HEK293T (cell line): Measurements from ENCODE around the gene NVL.
A peak's percentile ranks its signal among the peaks of the same experiment; 100 is the strongest.

Experiments used
- CTCF ChIA-PET: fragments of 350-600 bp; formaldehyde crosslinking; extraction: SDS; loops from one replicate; lab custom pipeline; 2021; ENCODE audit warnings: antibody characterized with exemption, inconsistent platforms; lab: Yijun Ruan, JAX
- POLR2A ChIA-PET: fragments of 350-600 bp; formaldehyde crosslinking; extraction: SDS; loops from one replicate; lab custom pipeline; 2020; ENCODE audit warnings: antibody characterized with exemption, inconsistent platforms; lab: Yijun Ruan, JAX
- DNase-seq: peaks from one replicate; pipeline ENCODE4 v3.0.0; 2012; ENCODE audit warnings: mixed read lengths; ENCODE audit errors: extremely low spot score
- ARNT ChIP-seq: fragments of 450-650 bp; IDR thresholded peaks from 2 replicates; pipeline ENCODE4 v1.6.1; 2017; ENCODE audit warnings: mild to moderate bottlenecking
- BHLHE40 ChIP-seq: fragments of 450-650 bp; IDR thresholded peaks from 2 replicates; pipeline ENCODE4 v1.6.1; 2016; ENCODE audit warnings: mild to moderate bottlenecking, moderate library complexity, borderline replicate concordance
- CTBP1 ChIP-seq: fragments of 450-650 bp; IDR thresholded peaks from 2 replicates; pipeline ENCODE4 v1.6.1; 2016; ENCODE audit warnings: borderline replicate concordance
- ELF4 ChIP-seq: fragments of 450-650 bp; IDR thresholded peaks from 2 replicates; pipeline ENCODE4 v1.6.1; 2017; ENCODE audit warnings: antibody characterized with exemption
- FOXA1 ChIP-seq: fragments of 450-650 bp; IDR thresholded peaks from 2 replicates; pipeline ENCODE4 v1.6.1; 2016; ENCODE audit warnings: mild to moderate bottlenecking
- FOXK2 ChIP-seq: fragments of 450-650 bp; IDR thresholded peaks from 2 replicates; pipeline ENCODE4 v1.6.1; 2016; ENCODE audit warnings: mild to moderate bottlenecking
- FOXM1 ChIP-seq: fragments of 450-650 bp; IDR thresholded peaks from 2 replicates; pipeline ENCODE4 v1.6.1; 2017; ENCODE audit warnings: mild to moderate bottlenecking, borderline replicate concordance
- HDGF ChIP-seq: fragments of 450-650 bp; IDR thresholded peaks from 2 replicates; pipeline ENCODE4 v1.6.1; 2017; ENCODE audit warnings: antibody characterized with exemption, borderline replicate concordance
- L3MBTL2 ChIP-seq: fragments of 450-650 bp; conservative IDR thresholded peaks from 2 replicates; pipeline ENCODE4 v1.6.1; 2016; ENCODE audit warnings: mild to moderate bottlenecking
- LEF1 ChIP-seq: fragments of 450-650 bp; IDR thresholded peaks from 2 replicates; pipeline ENCODE4 v1.6.1; 2017; ENCODE audit warnings: mild to moderate bottlenecking, borderline replicate concordance
- NFRKB ChIP-seq: fragments of 450-650 bp; IDR thresholded peaks from 2 replicates; pipeline ENCODE4 v1.6.1; 2016; ENCODE audit warnings: mild to moderate bottlenecking, moderate library complexity
- SP1 ChIP-seq: fragments of 450-650 bp; IDR thresholded peaks from 2 replicates; pipeline ENCODE4 v1.6.1; 2017
- SUZ12 ChIP-seq: fragments of 450-650 bp; IDR thresholded peaks from 2 replicates; pipeline ENCODE4 v1.6.1; 2016; ENCODE audit warnings: mild to moderate bottlenecking
- TARDBP ChIP-seq: fragments of 450-650 bp; IDR thresholded peaks from 2 replicates; pipeline ENCODE4 v1.6.1; 2016
- ZNF384 ChIP-seq: fragments of 450-650 bp; IDR thresholded peaks from 2 replicates; pipeline ENCODE4 v1.6.1; 2016
- TF ChIP-seq, protein P1 (sequence below): fragments of 450-650 bp; IDR thresholded peaks from 2 replicates; pipeline ENCODE4 v1.6.1; 2016

Gene NVL

DNA sequence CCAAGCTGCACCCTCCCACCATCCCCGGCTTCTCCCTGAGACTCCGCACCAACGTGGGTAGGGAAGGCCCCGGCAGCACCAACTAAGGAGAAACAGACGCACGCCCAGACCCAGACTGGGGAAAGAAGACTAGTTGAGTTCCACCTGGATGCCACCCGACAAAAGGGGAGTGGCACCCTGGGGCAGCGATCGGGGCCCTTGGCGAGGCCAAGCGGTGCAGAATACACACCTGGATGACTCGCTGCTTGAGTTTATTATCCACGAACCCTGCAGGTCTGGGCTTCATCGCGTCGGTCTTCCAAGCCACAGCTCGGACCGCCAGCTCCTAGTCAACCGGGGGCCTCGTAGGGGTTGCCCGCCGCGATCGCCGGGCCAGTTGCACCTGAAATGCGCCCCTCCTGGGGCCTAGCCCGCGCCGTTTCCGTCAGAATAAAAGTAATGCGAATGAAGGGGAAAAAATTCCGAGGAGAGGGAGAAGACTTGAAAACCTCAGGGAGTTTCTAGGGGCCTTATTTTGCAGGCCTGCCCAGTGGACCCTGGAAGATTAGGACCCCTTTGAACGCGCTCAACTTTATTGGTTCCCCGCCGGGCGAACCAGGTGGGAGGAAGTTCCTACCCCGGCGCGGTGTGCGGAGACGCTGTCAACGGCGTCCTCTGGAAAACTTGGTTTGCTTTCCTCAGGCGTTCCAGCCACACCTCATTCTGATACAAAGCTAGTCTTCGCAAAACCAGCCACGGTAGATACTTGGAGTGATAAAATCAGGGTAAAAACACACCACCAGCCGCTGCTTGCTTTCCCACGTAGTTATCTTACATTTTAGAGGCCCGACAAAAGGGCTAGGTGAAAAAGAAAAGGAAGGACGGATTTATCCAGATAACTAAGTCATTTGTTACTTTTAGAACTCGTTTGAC, at the start of gene NVL:
NVL (minus strand) TSS at position 331 of the 912 bp plus-strand sequence; CDS start at position 286, 45 bp downstream.
- CTCF ChIA-PET = interaction anchor here (0.5 to 1.4 kb wide), 4 partner anchors 111 to 235 kb away, joined by 3 to 5 read pairs (median 4); no protein-coding TSS in a partner anchor
- TF ChIP-seq ARNT = peak; percentile 38; the same call in 1 of the 2 replicates
- no peak for TF ChIP-seq ZNF384
- 0 out of 2 replicates have a peak, but pooled peaks have one; percentile 72 for TF ChIP-seq LEF1
- peak; percentile 63 for TF ChIP-seq ELF4
- TF ChIP-seq L3MBTL2 = peak; percentile 92
- TF ChIP-seq FOXM1 = no peak; the same call in 1 of the 2 replicates
- peak; percentile 70; the same call in 1 of the 2 replicates for TF ChIP-seq CTBP1
- peak; percentile 93 for DNase-seq
- POLR2A ChIA-PET = interaction anchor here (0.6 to 1.7 kb wide), 13 partner anchors 9 to 220 kb away, joined by 3 to 10 read pairs (median 3); partner anchors contain the start of genes DEGS1 and FBXO28

DNA sequence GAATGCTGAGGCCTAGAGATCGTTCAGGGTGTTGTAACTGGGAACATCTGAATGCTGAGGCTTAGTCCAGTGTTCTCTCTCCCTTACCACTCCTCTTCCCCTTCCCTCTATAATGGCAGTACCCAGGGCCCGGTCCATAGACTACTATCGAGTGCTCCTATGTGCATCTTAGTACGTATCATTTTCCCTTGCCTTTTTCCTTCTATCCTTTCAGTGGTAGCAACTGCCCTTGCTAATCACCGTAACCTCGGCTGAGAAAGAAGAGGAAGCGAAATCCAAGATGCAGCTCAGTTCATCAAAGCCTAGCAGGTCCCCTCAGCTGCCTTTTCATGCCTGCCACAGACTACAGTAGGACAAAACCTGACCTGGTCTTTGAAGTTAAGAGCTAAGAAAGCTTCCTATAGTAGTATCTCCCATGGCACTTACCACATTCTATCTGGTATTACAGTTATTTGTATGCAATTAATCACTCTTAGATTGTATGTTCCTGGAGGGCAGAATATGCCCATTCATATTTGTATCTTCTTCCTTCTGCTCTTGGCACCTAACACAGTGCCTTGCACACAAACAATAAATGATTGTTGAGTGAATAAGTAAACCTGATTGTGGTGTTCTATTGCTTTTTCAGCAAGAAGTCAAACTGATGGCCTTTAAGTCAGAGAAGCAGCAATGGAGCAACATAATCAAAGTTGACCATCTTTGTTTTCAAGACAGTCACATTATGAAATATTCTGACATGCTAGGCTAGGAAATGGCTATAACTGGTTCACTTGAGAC, 49.1 kb upstream of the NVL start:
- POLR2A ChIA-PET = no interaction called here

GRCh38 chr1:224377676-224378006, 47.7 kb upstream of the NVL start:
- ChIA-PET POLR2A (no interaction called here), CTCF (interaction anchor here (0.6 kb wide), 1 partner anchor 18 kb away, joined by 3 read pairs; no protein-coding TSS in a partner anchor)
- TF ChIP-seq L3MBTL2 = no peak
- no peak for TF ChIP-seq FOXM1
- TF ChIP-seq ARNT = no peak
- TF ChIP-seq FOXK2 = no peak
- no peak for TF ChIP-seq ZNF384
- no peak for TF ChIP-seq BHLHE40
- TF ChIP-seq LEF1 = no peak
- no peak for TF ChIP-seq SUZ12
- no peak for TF ChIP-seq FOXA1
- TF ChIP-seq ELF4 = no peak
- TF ChIP-seq HDGF = no peak
- no peak for DNase-seq

More for the DNA sequence above, 49.1 kb upstream of the NVL start:
- DNase-seq = no peak
- CTCF ChIA-PET = no interaction called here
- TF ChIP-seq L3MBTL2 (no peak), ARNT (no peak), LEF1 (no peak), ELF4 (no peak), HDGF (no peak), NFRKB (no peak), BHLHE40 (no peak), FOXK2 (no peak), SUZ12 (no peak), SP1 (no peak), FOXM1 (no peak), CTBP1 (no peak), TARDBP (no peak), FOXA1 (no peak), ZNF384 (no peak)
- TF ChIP-seq, protein P1, sequence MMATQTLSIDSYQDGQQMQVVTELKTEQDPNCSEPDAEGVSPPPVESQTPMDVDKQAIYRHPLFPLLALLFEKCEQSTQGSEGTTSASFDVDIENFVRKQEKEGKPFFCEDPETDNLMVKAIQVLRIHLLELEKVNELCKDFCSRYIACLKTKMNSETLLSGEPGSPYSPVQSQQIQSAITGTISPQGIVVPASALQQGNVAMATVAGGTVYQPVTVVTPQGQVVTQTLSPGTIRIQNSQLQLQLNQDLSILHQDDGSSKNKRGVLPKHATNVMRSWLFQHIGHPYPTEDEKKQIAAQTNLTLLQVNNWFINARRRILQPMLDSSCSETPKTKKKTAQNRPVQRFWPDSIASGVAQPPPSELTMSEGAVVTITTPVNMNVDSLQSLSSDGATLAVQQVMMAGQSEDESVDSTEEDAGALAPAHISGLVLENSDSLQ = no peak

DNA sequence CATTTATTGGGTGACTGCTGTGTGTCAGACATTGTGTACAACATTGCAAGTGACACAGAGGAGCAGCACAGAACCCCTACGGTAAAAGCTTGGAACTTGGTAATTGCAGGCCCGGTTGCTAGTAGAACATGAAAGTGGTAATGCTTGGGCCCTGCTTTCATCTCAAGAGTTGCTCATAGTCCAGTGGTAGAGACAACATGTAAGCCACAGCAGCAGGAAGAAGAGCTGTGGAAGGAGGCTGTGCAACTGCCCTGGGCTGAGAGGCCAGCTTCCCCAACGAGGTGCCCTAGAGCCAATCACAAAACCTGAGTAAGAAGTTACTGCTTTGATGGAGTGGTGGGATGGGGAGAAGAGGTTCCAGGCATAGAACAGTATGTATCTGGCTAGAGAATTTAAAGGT, 45.1 kb upstream of the NVL start:
- TF ChIP-seq FOXK2 (no peak), LEF1 (no peak), FOXA1 (no peak), ZNF384 (no peak), HDGF (no peak)
- CTCF ChIA-PET = interaction anchor here (1.2 kb wide), 1 partner anchor 109 kb away, joined by 3 read pairs; no protein-coding TSS in a partner anchor
- no peak for DNase-seq
- POLR2A ChIA-PET = no interaction called here

GRCh38 chr1:224373008-224373590, 43.1 kb upstream of the NVL start:
- TF ChIP-seq TARDBP (no peak), SP1 (no peak), FOXA1 (no peak), SUZ12 (no peak), NFRKB (no peak), FOXK2 (no peak), ZNF384 (no peak), CTBP1 (no peak), ELF4 (no peak), BHLHE40 (no peak), LEF1 (no peak), FOXM1 (no peak), ARNT (no peak), L3MBTL2 (no peak), HDGF (no peak)
- TF ChIP-seq, protein P1 = no peak
- DNase-seq = no peak
- ChIA-PET CTCF (no interaction called here), POLR2A (no interaction called here)

GRCh38 chr1:224368409-224368808, 38.4 kb upstream of the NVL start:
- POLR2A ChIA-PET = no interaction called here
- TF ChIP-seq TARDBP (no peak), ZNF384 (no peak)
- CTCF ChIA-PET = no interaction called here
- no peak for DNase-seq
